Activated CD4-positive, CD25-positive, alpha-beta regulatory T cell treated with anti-CD3 and anti-CD28 coated beads, Interleukin-2, amount 50 U/mL, for 16 hours (primary cell): ENCODE data around the gene ISM1.

Experiments used
- DNase-seq: peaks from one replicate; pipeline ENCODE4 v3.0.0-alpha.2; 2020; ENCODE audit warnings: low read depth, low spot score

The ISM1 gene

GRCh38 chr20:13256606-13257005, 35.5 kb downstream of the ISM1 start:
- DNase-seq, result no peak

DNA sequence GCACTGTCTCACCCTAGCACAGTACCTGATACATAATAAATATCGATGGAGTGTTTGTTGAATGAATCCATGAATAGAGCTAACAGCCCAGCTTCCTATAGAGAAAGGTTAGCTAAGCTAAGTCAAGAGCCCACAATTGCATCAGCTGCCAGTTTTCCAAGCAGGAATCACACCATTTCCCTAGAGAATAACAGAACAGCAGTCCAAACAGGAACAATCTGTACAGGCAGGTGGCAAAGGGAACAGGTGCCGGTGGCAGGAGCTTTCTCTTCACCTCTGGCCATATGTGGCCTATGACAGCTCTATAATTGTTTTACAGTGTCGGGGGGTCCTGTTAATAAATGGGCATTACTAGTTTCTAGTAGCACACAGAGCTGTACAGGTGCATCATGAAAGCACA, 38.8 kb downstream of the ISM1 start:
- DNase-seq, result no peak

DNA sequence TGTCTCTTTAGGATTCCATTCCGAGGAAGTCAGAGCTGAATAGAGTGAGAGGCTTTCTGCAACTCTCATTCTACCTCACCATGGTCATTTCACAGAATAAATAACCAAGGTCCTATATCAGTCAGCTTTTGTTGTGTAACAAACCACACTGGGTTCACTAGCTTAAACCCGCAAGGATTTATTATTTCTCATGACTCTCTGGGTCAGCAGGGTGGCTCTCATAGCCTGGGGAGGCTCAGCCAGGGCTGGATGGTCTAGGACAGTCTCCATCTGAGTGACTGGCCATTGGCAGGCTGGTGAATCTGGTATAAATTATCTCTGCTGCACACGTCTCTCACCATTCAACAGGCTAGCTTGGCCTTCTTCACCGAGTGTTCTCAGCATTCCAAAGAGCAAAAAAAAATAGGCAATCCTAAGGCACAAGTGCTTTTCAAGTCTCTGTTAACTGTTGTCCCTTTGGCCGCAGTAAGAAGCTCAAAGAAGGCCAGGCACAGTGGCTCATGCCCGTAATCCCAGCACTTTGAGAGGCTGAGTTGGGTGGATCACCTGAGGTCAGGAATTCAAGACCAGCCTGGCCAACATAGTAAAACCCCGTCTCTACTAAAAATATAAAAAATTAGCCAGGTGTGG, 39.7 kb downstream of the ISM1 start:
- no peak for DNase-seq

- DNase-seq, result no peak
These were observed 40.6 kb downstream of the ISM1 start for GRCh38 chr20:13261460-13262301.

GRCh38 chr20:13262302-13262650, 41.2 kb downstream of the ISM1 start:
- no peak for DNase-seq

- no peak for DNase-seq
These were observed 41.7 kb downstream of the ISM1 start for GRCh38 chr20:13262671-13263360.

- no peak for DNase-seq
These were observed 42.4 kb downstream of the ISM1 start for GRCh38 chr20:13263451-13263850.

GRCh38 chr20:13264907-13265306, 43.8 kb downstream of the ISM1 start:
- no peak for DNase-seq

DNA sequence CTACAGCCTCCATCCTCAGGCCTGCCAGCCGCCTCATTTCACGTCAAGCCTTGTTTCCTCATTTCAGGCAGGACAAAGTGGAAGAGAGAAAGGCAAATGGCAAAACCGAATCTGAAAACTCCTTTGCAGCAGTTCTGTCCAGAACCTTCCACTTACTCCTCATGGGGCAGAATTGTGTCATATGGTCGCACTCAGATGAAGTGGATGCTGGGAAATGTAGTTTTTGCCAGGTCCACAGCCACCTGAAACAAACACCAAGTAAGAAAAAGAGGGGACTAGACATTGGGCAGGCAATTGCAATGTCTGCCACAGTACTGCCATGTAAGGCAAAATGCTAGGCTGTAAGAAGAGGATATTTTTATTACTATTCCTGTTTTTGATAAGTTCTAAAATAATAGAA, 44.9 kb downstream of the ISM1 start:
- no peak for DNase-seq

- no peak for DNase-seq
These were observed 46.2 kb downstream of the ISM1 start for GRCh38 chr20:13267231-13267630.

- DNase-seq, result no peak
These were observed 47.9 kb downstream of the ISM1 start for GRCh38 chr20:13268953-13269352.

- no peak for DNase-seq
These were observed 49.1 kb downstream of the ISM1 start for GRCh38 chr20:13270211-13270610.

DNA sequence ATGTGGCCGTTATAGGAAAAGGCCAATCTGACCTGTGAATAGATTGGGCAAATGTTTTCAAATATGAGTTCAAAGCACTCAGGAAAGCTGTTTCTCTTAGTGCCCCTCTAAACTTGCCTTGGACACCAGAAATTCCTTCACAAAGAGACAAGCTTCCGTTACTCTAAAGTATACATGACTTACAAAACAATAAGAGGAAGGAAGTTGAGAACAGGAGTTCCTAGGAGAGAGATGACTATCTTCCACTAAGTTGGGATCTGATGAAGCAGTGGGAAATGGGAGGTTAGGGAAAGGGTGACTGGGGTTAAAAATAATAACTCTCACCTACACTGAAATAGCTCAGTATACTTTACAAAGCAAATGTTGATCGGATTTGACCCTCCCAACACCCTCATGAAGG, 50.0 kb downstream of the ISM1 start:
- DNase-seq, result no peak

- DNase-seq, result no peak
These were observed 51.2 kb downstream of the ISM1 start for GRCh38 chr20:13271977-13272975.

- DNase-seq, result no peak
These were observed 53.3 kb downstream of the ISM1 start for GRCh38 chr20:13274275-13274861.

GRCh38 chr20:13276945-13277541, 56.0 kb downstream of the ISM1 start:
- no peak for DNase-seq

DNA sequence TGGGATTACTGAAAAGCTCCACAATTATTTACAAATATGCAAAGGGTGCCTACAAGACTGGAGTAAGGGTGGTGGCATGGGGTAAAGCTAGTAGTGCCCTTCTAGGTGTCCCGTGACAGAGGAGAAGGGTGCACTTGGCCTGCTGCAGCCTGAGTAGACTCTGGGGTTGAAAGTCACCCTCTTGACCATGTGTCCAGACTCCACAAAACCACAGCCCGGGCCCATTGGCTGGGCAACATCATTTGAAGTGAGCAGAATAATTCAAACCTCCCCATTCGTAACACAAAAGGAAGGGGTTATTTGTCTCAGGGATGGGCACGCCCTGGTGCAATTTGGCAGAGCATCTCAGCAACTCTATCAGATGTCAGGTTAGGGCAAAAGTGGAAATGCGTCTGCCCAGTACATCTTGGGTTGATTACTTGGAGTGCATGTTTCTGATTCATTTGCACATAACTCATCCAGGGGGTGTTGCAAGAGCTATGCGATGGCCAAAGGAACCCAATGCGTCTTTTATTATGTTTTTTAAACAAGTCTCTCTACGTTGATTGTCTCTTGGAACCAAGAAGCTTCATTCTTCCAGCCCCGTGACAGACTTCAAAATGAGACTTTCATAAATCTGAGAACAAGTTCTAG, 56.7 kb downstream of the ISM1 start:
- DNase-seq, result no peak

DNA sequence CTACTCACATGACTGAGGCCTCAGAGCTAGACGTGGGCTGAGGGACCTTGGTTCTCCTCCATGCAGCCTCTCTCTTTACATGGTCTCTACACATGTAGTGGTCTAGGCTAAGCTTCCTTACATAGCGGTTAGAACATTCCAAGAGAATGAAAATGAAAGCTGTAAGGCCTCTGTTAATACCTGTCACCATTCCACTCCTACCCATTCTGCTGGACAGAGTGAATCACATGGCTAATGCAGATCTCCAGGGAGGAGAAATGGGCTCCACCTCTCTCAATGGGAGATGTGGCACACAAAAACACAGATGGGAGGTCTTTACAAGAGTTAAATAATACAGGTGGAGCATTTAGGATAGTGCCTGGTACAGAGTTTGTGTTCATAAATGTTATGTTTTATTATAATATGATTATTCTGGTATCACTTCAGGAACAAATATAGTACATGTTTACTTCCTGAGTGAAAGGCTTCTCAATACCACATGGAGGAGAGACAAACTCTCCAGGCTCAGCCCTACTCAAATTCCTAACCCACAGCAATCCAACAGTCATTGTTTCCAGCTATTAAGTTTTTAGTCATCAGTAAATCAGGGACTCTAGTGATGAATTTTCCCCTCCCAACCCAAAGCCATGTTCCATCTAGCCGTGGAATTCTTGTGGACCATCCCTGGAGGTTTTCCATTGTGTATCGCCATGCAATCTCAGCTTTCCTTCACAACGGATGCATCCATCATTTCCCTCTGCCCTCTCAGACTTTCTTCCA, 57.9 kb downstream of the ISM1 start:
- no peak for DNase-seq

DNA sequence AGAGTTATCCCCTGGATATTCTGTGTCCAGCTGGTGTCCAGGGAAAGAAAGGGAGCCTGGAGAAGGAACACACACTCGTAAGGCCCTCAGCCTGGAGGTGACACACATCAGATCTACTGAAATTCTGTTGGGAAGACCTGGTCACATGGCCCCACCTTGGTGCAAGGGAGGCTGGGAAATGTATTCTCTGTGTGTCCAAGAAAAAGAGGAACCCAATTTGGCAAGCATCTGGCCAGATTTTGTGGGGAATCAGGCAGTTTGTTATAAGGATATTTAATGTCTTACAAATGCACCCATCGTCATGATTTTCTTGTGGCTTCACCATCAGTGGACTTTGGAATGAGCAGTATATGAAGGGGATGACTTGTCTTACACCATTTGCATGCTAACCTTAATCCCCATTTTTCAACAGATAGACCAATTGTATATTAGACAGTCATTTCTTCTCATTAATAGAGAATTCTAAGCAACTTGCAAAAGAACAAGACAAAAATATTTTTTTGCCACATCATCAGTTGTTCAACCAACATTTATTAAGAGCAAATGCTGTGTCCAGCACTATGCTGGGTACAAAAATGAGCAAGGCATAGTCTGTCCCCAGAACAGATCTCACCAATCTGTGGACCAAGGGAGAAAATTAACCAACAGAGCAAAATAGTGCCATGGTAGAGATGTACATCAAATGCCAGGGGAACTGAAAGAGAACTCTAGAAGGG, 59.7 kb downstream of the ISM1 start:
- DNase-seq, result no peak
